ENCODE results near the gene SPDYE1. TPM values are rescaled to one million over a fixed set of nuclear protein-coding genes. Genes with fewer than 3 reads are reported as not detected.
"Not testable (repeated sequence)": the region's sequence is repeated elsewhere in the genome, so short reads cannot be mapped to it uniquely, and the experiment has no call there.

Gene SPDYE1
- total RNA-seq, 1 experiment from 2014 or later = not detected

DNA sequence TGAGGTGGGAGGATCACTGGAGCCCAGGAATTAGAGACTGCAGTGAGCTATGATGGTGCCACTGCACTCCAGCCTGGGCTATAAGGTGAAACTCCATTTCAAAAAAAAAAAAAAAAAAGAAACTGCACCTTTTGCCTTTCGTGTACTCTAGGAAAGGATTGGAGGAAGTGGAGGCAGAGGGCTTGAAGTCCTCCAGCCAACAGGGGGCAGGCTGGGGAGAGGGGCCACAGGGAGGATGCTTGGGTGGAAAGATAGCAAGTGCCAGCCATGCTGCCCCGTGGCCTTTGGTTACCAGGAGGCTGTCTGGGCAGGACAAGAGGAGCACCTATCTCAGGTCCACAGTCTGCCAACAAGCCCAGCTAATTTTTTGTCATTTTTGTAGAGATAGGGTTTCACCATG lies 14.0 kb upstream of the SPDYE1 start:
- TF ChIP-seq, protein P1, sequence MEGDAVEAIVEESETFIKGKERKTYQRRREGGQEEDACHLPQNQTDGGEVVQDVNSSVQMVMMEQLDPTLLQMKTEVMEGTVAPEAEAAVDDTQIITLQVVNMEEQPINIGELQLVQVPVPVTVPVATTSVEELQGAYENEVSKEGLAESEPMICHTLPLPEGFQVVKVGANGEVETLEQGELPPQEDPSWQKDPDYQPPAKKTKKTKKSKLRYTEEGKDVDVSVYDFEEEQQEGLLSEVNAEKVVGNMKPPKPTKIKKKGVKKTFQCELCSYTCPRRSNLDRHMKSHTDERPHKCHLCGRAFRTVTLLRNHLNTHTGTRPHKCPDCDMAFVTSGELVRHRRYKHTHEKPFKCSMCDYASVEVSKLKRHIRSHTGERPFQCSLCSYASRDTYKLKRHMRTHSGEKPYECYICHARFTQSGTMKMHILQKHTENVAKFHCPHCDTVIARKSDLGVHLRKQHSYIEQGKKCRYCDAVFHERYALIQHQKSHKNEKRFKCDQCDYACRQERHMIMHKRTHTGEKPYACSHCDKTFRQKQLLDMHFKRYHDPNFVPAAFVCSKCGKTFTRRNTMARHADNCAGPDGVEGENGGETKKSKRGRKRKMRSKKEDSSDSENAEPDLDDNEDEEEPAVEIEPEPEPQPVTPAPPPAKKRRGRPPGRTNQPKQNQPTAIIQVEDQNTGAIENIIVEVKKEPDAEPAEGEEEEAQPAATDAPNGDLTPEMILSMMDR (IDR thresholded peaks at IDR 0.05) = peak; percentile 11; the same call in 1 of the 2 replicates
- H3K4me3 ChIP-seq (ENCODE audit: low read depth in 2 of 2, low read length in 2 of 2); H3K27me3 ChIP-seq (ENCODE audit: control insufficient read depth, insufficient read depth, low read length); H3K27ac ChIP-seq (ENCODE audit: low read length); H3K4me1 ChIP-seq (ENCODE audit: control insufficient read depth, insufficient read depth, low read length); in situ Hi-C loops (cut with HindIII; ENCODE audit: low pct_unique_long_range_greater_than_20kb, low sequenced_read_pairs); ATAC-seq; POLR2A ChIA-PET; H3K36me3 ChIP-seq (ENCODE audit: control insufficient read depth, insufficient read depth, low read length); DNase-seq (ENCODE audit: low read depth, low spot score); CTCF ChIA-PET; BruUV-seq (replicated peaks); H3K9me3 ChIP-seq (ENCODE audit: control insufficient read depth, insufficient read depth, low read depth, low read length); intact Hi-C loops (cut with micrococcal nuclease; ENCODE audit: unreplicated experiment): not testable (repeated sequence)

DNA sequence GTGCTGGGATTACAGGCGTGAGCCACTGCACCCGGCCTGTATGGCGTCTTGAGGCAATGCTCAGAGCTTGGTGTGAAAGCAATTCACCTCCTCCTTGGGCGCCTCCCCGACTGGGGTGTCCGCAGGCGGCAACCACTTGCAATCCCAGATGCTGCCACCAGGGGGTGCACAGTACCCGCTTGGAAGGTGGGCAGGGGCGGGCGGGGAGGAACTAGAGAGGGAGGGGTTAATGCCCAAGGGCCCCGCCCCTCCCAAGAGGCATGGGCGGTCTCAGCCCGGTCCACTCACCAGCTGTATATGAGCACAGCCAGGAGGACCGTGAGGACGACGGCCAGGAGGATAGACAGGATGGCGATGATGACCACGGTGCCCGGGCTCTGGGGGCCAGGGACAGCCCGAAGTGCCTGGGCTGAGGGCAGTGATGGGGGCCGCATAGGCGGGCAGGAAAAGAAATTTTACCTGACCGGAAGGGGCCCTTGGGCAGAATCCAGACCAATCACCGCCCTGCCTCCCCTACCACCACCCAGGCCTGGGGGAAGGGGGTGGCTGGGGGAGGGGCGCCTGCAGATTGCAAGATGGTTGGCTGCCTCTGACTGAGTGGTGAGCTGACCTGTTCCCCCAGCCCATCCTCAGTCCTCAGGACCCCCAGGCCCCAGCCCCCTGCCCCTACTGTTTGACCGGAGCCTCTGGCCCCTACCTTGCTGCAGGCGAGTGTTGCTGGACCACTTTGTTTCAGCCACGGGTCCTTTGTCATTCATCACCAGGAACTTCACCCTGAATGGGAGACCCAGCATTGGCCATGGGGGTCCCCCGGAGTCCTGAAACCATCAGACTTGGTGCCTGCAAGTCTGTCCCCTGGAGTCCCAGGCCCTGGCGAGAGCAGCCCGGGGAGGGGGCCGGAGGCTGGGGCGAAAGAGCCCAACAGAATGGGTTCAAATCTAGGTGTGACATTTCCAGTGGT lies 11.5 kb upstream of the SPDYE1 start:
- H3K9me3 ChIP-seq (ENCODE audit: control insufficient read depth, insufficient read depth, low read depth, low read length); H3K36me3 ChIP-seq (ENCODE audit: control insufficient read depth, insufficient read depth, low read length); H3K27ac ChIP-seq (ENCODE audit: low read length); H3K27me3 ChIP-seq (ENCODE audit: control insufficient read depth, insufficient read depth, low read length); CTCF ChIA-PET; H3K4me3 ChIP-seq (ENCODE audit: low read depth in 2 of 2, low read length in 2 of 2); BruUV-seq (replicated peaks); in situ Hi-C loops (cut with HindIII; ENCODE audit: low pct_unique_long_range_greater_than_20kb, low sequenced_read_pairs); intact Hi-C loops (cut with micrococcal nuclease; ENCODE audit: unreplicated experiment); H3K4me1 ChIP-seq (ENCODE audit: control insufficient read depth, insufficient read depth, low read length); POLR2A ChIA-PET: not testable (repeated sequence)
- ATAC-seq (peak; percentile 87), DNase-seq (ENCODE audit: low read depth, low spot score) (peak; percentile 8)
- TF ChIP-seq, protein P1 (IDR thresholded peaks at IDR 0.05) = peak; percentile 71

DNA sequence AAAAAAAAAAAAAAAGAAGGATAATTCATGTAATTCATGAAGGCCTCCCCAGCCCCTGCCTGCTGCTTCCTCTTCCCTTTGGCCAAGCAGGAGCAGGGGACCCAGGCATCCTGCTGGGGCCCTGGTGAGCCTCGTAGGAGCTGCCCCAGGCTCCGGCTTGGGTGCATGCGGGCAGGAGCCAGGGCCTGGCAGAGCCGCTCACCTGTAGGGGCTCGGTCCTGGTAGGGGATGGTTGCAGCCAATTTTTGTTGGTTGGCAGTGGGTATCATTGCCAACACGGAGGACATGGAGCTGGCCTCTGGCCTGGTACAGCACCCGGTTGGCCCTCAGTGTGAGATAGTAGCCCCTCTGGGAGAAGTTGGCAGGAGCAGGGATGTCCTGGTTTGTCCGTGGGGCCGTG lies 10.2 kb upstream of the SPDYE1 start:
- intact Hi-C loops (cut with micrococcal nuclease; ENCODE audit: unreplicated experiment); in situ Hi-C loops (cut with HindIII; ENCODE audit: low pct_unique_long_range_greater_than_20kb, low sequenced_read_pairs); H3K9me3 ChIP-seq (ENCODE audit: control insufficient read depth, insufficient read depth, low read depth, low read length); DNase-seq (ENCODE audit: low read depth, low spot score); BruUV-seq (replicated peaks); ATAC-seq; POLR2A ChIA-PET; H3K4me3 ChIP-seq (ENCODE audit: low read depth in 2 of 2, low read length in 2 of 2); H3K27ac ChIP-seq (ENCODE audit: low read length); H3K27me3 ChIP-seq (ENCODE audit: control insufficient read depth, insufficient read depth, low read length); H3K4me1 ChIP-seq (ENCODE audit: control insufficient read depth, insufficient read depth, low read length); H3K36me3 ChIP-seq (ENCODE audit: control insufficient read depth, insufficient read depth, low read length): not testable (repeated sequence)
- CTCF ChIA-PET = interaction anchor here (0.9 kb wide), 1 partner anchor 58 kb away, joined by 9 read pairs; no protein-coding TSS in a partner anchor

DNA sequence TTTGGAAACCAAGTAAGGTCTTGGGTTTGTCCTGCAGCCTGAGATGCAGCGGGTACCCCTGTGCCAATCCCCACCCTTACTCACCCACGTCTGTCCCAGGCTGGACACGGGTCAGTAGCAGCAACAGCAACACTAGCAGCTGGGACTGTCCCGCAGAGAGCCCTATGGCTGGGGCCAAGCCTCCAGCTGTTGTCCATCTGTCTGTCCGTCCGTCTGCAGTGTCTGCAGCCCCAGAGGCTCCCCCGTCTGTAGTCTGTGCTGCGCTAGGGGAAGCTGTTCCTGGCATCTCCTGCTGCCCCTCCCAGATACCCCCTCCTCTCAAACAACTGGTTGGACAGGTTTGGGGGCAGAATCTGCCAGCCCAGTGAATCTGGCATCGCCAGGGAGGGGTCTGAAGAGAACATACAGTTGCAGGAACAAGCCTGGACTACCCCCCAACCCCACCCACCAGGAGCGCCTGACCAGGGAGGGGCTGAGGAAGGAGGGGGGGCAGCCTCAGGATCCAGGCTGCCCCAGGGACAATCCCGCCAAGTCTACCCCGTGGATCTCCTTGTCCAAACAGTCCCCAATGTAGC lies 7.6 kb upstream of the SPDYE1 start:
- BruUV-seq (replicated peaks); POLR2A ChIA-PET; H3K36me3 ChIP-seq (ENCODE audit: control insufficient read depth, insufficient read depth, low read length); ATAC-seq; H3K4me3 ChIP-seq (ENCODE audit: low read depth in 2 of 2, low read length in 2 of 2); DNase-seq (ENCODE audit: low read depth, low spot score); H3K27me3 ChIP-seq (ENCODE audit: control insufficient read depth, insufficient read depth, low read length); in situ Hi-C loops (cut with HindIII; ENCODE audit: low pct_unique_long_range_greater_than_20kb, low sequenced_read_pairs); CTCF ChIA-PET; H3K4me1 ChIP-seq (ENCODE audit: control insufficient read depth, insufficient read depth, low read length); H3K9me3 ChIP-seq (ENCODE audit: control insufficient read depth, insufficient read depth, low read depth, low read length); H3K27ac ChIP-seq (ENCODE audit: low read length); intact Hi-C loops (cut with micrococcal nuclease; ENCODE audit: unreplicated experiment): not testable (repeated sequence)

DNA sequence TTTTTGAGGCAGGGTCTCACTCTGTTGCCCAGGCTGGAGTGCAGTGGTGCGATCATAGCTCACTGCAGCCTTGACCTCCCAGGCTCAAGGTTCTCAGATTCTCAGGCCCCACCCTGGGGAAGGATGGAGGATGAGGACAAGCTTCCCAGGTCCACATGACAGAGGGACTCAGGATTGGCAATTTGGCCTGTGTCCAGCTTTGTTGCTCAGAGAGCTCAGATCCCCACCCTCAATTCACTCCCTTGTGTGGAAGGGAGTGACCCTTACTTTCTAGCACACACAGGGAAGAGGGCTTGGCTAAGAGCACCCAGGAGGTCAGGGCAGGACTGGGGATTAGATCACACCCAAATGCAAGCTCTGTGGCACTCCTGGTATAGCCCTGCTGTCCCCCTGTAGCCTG lies 6.9 kb upstream of the SPDYE1 start:
- intact Hi-C loops (cut with micrococcal nuclease; ENCODE audit: unreplicated experiment); ATAC-seq; in situ Hi-C loops (cut with HindIII; ENCODE audit: low pct_unique_long_range_greater_than_20kb, low sequenced_read_pairs); H3K4me3 ChIP-seq (ENCODE audit: low read depth in 2 of 2, low read length in 2 of 2); H3K27me3 ChIP-seq (ENCODE audit: control insufficient read depth, insufficient read depth, low read length); H3K9me3 ChIP-seq (ENCODE audit: control insufficient read depth, insufficient read depth, low read depth, low read length); POLR2A ChIA-PET; BruUV-seq (replicated peaks); H3K4me1 ChIP-seq (ENCODE audit: control insufficient read depth, insufficient read depth, low read length); CTCF ChIA-PET; DNase-seq (ENCODE audit: low read depth, low spot score); H3K36me3 ChIP-seq (ENCODE audit: control insufficient read depth, insufficient read depth, low read length); H3K27ac ChIP-seq (ENCODE audit: low read length): not testable (repeated sequence)

DNA sequence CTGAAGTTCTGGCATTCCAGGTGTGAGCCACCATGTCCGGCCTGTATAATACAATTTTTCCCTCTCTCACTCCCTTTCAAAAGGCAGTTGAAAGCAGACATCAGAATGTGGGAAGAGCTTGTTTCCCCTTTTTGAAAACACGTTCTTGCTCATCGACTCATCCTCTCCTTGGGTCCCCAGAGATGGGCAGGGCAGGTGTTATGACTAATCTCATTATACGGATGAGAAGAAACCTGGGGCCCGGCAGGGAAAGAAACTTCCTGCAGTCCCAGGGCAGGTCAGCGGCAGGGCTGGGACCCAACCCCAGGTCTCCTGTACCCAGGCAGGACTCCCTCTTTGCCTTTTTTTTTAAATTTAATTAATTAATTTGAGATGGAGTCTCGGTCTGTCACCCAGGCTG lies 4.8 kb upstream of the SPDYE1 start:
- DNase-seq (ENCODE audit: low read depth, low spot score); H3K27me3 ChIP-seq (ENCODE audit: control insufficient read depth, insufficient read depth, low read length); intact Hi-C loops (cut with micrococcal nuclease; ENCODE audit: unreplicated experiment); H3K36me3 ChIP-seq (ENCODE audit: control insufficient read depth, insufficient read depth, low read length); H3K27ac ChIP-seq (ENCODE audit: low read length); CTCF ChIA-PET; H3K9me3 ChIP-seq (ENCODE audit: control insufficient read depth, insufficient read depth, low read depth, low read length); BruUV-seq (replicated peaks); in situ Hi-C loops (cut with HindIII; ENCODE audit: low pct_unique_long_range_greater_than_20kb, low sequenced_read_pairs); H3K4me3 ChIP-seq (ENCODE audit: low read depth in 2 of 2, low read length in 2 of 2); POLR2A ChIA-PET; H3K4me1 ChIP-seq (ENCODE audit: control insufficient read depth, insufficient read depth, low read length); ATAC-seq: not testable (repeated sequence)
